OCI-LY7 (cell line): ENCODE results near the gene LRTM1.

Source experiments
- EZH2phosphoT487 ChIP-seq: fragments of 200-600 bp; sonication (generic); IDR thresholded peaks from 2 replicates; pipeline ENCODE4 v1.6.1; 2018; ENCODE audit warnings: low read depth, borderline replicate concordance, mild to moderate bottlenecking, mixed run types, antibody characterized with exemption, low read length, moderate library complexity, mixed read lengths
- TF ChIP-seq, protein P1 (sequence below): fragments of 200-600 bp; sonication (generic); conservative IDR thresholded peaks from 2 replicates; pipeline ENCODE4 v1.5.1; 2014; ENCODE audit warnings: mild to moderate bottlenecking, antibody characterized with exemption, low read length, moderate library complexity, mixed read lengths

DNA sequence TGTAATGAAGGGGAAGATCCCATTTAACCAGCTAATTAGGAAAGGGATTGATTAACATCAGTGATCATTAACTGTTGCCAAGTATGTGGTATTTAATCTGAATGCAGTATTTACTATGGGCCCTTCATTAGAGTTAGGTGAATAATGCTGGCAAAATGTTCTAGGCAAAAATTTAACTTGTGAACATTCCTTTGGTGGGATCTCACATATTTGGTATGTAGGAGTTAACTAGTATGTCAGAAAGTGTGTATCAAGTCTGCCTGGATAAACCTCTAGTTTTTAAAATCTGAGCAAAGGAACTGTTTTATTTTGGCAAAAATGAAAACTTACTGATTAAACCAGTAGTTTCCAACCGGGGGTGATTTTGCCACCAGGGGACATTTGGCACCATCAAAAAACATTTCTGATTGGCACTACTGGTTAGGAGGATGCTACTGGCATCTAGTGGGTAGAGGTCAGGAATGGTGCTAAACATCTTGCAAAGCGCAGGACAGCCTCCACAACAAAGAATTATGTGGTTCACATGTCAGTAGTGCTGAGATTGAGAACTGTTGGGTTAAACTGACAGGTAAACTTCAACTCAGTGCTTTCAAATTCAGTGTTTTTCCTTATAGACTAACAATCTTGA, 22.5 kb downstream of the LRTM1 start:
- TF ChIP-seq, protein P1, sequence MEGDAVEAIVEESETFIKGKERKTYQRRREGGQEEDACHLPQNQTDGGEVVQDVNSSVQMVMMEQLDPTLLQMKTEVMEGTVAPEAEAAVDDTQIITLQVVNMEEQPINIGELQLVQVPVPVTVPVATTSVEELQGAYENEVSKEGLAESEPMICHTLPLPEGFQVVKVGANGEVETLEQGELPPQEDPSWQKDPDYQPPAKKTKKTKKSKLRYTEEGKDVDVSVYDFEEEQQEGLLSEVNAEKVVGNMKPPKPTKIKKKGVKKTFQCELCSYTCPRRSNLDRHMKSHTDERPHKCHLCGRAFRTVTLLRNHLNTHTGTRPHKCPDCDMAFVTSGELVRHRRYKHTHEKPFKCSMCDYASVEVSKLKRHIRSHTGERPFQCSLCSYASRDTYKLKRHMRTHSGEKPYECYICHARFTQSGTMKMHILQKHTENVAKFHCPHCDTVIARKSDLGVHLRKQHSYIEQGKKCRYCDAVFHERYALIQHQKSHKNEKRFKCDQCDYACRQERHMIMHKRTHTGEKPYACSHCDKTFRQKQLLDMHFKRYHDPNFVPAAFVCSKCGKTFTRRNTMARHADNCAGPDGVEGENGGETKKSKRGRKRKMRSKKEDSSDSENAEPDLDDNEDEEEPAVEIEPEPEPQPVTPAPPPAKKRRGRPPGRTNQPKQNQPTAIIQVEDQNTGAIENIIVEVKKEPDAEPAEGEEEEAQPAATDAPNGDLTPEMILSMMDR = no peak
- no peak for TF ChIP-seq EZH2phosphoT487
